Measurements from ENCODE around the gene PRODH.
"Not testable (repeated sequence)": the region's sequence is repeated elsewhere in the genome, so short reads cannot be mapped to it uniquely, and the experiment has no call there.

Gene PRODH

DNA sequence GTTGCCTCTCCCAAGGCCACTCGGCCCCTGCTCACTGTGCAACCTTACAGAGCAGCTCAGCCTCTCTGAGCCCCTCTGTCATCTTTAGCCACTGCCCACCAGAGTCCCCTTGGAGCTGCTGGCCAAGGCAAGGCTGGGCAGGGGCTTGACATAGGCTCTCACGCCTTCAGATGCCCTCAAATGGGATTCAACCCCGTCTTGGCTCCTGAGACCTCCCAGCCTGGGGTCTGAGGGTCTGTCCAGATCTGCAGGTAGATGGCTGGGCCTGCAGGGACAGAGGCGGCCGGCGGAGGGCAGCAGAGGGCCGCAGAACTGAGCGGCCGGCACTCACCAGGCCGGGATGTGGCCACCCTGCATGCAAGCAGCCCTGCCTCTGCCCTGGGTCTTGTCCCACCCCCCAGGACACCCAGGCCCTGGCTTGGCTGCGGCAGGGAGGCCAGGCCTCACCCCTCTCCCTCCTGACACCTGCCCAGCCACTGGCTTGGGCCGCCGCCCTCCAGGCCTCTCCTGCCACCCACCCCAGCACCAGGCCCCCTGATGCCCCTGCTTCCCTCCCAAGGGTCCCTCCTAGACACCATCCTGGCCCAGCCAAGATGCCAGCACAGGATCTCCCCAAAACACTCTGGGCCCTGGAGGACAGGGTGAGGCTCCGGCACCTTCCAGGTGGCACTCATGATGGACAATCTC, 18.4 kb upstream of the PRODH start:
- DNase-seq, result peak; percentile 52

DNA sequence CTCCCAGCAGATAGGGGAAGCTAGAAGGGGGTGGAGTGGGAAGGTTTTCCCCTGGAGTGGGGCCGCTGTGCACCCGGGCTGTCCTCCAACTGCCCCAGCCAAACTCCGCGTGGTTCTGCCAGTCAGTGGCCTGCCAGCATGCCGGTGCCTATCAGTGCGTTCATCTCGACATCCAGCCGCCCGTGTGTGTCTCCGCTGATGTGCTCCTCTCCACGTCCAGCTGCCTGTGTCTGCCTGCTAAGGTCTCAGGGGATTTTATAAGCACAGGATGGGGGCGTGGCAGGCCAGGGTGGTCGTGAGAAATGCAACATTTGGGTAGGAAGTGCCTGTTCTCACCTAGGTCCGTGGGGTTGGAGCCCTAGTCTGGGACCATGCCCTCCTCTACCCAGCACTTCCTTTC, 17.0 kb upstream of the PRODH start:
- DNase-seq, result not testable (repeated sequence)

- no peak for DNase-seq
Observed at GRCh38 chr22:18952022-18952421, 15.9 kb upstream of the PRODH start.

DNA sequence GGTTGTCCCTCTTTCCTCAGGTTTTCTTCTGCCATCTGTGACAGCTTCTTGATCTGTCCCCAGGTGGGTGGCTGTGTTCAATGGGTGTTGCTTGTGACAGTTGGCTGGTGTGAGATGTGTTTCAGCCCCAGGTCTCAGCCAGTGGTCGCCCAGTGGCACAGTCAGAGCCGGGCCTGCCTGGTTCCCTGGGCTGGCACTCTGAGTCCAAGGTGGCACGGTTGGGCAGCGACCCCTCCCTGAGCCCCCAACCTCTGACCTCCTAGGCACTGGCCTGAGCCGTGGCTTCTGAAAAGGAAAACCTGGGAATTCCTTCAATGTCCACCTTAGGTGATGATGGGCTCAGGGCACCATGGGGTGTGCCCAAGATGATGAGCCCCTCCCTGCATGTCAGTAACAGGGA, 14.0 kb upstream of the PRODH start:
- no peak for DNase-seq

- no peak for DNase-seq
Observed at GRCh38 chr22:18947905-18948304, 11.8 kb upstream of the PRODH start.

- DNase-seq, result not testable (repeated sequence)
Observed at GRCh38 chr22:18947105-18947504, 11.0 kb upstream of the PRODH start.

- not testable (repeated sequence) for DNase-seq
Observed at GRCh38 chr22:18938691-18939090, 2.6 kb upstream of the PRODH start.

DNA sequence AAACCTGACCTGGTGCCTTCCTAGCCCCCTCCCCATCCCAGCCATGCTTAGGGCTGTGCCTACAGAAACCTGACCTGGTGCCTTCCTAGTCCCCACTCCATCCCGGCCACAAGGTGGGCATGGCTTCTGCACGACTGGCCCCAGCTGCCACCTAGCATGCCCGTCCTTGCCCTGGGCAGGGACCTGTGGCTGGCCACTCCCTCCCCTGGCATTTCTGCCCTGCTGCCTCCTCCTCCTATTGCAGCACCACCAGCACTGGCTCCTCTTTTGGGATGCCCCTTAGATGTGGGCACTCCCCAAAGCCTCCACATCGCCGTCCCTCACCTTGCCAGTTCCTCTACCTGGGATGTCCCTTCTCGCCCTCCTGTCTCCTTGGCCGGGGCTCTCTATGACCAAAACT, 1.4 kb downstream of the PRODH start:
- DNase-seq, result not testable (repeated sequence)

- DNase-seq, result no peak
Observed at GRCh38 chr22:18933914-18934313, 2.2 kb downstream of the PRODH start.

DNA sequence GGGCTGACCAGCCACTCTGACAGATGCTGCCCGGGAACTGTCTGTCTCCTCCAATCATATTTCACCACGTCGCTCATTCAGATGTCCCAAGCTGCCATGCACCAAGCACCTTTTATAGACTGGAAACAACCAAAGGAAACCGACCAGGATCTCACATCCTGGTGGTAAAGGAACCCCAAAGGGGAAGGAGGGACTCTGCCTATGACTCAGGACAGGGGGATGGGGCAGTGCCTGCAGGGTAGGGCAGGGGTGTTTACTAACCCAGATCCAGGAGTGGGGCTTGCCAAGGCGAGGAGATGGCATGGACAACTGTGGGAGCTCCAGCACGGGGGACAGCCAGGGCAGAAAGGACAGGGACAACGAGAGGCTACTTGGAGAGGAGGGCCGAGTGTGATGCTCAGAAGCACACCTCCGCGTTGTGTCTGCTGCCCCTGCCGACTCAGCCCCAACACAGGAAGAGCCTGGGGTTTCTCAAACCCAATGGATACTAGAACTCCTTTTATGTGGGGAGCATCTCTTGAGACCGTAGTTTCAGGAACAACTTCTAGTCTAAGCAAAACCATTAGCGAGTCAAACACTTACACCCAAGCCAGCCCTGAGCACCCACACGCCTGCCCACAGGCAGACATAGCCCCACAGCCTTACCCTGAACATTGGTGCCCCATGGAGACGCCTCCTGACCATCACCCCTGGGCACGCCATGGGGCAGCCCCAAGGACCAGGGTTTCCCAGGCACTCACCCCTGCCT, 4.0 kb downstream of the PRODH start:
- no peak for DNase-seq

- DNase-seq, result no peak
Observed at GRCh38 chr22:18929459-18929858, 6.6 kb downstream of the PRODH start.

GRCh38 chr22:18927573-18927972, 8.5 kb downstream of the PRODH start:
- no peak for DNase-seq

DNA sequence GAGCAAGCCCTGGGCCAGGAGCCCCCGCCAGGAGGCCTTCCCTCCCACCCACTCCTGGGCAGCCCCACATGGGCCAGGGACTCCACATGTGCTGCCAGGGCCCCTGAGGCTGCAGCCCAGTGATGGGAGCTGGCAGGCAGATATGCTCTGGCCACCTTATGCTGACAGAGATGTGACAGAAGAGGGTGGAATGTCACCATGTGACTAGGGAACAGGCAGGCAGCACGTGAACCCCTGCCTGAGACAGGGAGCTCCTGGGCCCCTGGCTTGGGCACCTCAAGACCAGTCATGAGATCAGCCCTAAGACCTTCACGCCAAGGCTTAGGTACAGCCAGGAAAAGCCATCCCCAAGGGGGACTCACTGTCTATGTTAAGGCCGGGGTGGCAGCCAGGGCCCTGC, 9.1 kb downstream of the PRODH start:
- DNase-seq, result no peak

DNA sequence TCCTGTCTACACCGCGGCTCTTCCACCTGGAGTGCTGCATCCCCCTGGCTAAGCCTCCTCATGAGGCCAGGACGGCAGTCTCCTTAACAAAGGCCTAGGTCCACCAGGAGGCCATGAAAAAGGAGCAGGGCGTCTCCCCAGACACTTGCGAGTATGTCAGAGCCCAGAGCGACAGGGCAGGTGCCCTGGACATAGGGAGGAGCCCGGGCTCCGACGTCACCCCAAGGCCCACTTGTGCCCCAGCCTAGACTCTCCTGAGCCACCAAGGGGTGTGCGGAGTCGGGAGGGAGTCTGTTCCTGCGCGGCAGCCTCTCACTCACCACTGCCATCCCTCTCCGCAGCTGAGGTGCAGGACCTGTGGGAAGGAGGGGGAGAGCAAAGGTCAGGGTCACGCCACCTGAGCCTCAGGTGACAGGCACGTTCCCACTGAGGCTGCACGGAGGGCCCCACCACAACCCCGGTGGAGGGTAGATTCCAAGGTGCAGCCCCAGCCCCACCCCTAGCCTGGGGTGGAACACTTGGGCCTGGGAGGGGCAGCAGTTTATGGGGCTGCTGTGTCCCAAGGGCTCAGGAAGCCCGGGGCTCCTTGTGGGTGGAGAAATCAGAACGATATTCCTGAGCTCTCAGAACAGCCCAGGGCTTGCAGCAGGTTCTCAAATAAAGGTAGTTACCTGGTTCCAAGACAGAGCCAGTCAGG, 10.6 kb downstream of the PRODH start:
- DNase-seq, result no peak

- not testable (repeated sequence) for DNase-seq
Observed at GRCh38 chr22:18920257-18920902, 15.7 kb downstream of the PRODH start.

DNA sequence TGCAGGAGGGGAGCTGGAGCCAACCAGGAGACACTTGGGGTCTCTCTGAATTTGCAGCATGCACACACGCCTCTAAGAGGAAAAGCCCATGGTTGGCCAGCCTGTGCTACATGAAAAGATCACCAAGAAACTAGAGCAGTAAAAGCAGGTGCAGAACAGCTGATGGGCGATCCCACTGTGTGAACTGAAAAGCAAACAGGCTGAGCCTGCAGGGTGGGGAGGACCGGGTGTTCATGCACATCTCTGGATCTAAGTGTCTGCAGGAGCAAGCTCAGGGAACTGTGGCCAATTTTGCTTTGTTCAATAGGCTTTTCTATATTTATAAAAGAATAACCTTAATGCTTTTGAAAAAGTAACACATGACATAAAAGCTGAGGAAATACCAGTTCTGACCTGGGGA, 18.3 kb downstream of the PRODH start:
- DNase-seq, result not testable (repeated sequence)

DNA sequence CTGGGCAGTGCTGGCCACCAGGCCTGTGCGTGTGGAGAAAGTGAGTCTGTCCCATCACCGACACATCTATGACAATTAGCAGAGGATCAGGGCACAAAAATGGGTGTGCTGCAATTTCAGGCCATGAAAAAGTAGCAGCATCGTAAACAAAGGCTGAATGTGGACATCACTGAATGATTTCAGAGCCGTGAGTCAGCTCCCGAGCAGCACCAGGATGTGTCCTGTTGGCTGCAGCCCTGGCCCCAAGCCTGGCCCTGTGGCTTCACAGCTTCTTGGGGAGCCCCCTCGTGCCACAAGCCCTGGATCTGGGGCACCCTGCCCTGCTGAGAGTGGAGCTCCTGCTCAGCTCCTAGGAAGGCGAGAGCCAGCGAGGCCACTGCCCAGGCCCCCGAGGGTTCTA, 20.5 kb downstream of the PRODH start:
- not testable (repeated sequence) for DNase-seq

DNA sequence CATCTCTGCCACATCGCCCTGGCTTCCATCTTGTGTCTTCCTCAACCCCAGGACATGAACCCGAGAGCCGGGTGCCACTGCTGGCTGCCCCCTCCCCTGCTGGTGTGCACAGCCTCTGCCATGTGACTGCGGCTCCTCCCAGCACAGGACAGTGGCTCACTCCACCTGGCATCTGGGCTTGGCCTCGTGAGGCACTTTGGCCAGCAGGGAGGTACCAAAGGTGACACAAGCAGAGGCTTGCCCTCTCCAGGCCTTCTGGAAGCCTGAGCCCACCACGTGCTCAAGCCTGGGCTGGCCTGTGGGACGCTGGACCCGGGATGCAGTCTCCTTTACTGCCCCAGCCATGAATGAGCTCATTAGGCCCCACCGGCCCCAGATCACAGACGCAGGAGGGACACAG, 21.5 kb downstream of the PRODH start:
- DNase-seq, result not testable (repeated sequence)

GRCh38 chr22:18912264-18912946, 23.7 kb downstream of the PRODH start:
- DNase-seq, result not testable (repeated sequence)

GRCh38 chr22:18911535-18911934, 24.6 kb downstream of the PRODH start:
- DNase-seq, result not testable (repeated sequence)

- DNase-seq, result no peak
Observed at GRCh38 chr22:18909556-18909955, 26.5 kb downstream of the PRODH start.

- no peak for DNase-seq
Observed at GRCh38 chr22:18906896-18907295, 29.2 kb downstream of the PRODH start.

DNA sequence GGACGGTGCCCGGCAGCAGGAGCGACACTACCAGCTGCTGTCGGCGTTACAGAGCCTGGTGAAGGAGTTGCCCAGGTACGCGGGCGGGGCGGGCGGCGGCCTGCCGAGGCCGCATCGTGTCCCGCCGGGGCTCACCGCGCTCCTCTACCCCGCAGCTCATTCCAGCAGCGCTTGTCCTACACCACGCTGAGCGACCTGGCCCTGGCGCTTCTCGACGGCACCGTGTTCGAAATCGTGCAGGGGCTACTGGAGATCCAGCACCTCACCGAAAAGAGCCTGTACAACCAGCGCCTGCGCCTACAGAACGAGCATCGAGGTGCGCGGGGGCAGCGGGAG, 29.7 kb downstream of the PRODH start:
- not testable (repeated sequence) for DNase-seq
